ENCODE measurements around the gene RAB4A.

- TF ChIP-seq USF1 (IDR thresholded peaks at IDR 0.05) (no peak), FOXM1 (IDR thresholded peaks at IDR 0.05; ENCODE audit: borderline replicate concordance, low read depth) (no peak), CREB1 (IDR thresholded peaks at IDR 0.05; ENCODE audit: low read depth) (no peak), TAF1 (IDR thresholded peaks at IDR 0.05; ENCODE audit: low read depth) (no peak), EP300 (IDR thresholded peaks at IDR 0.05; ENCODE audit: borderline replicate concordance) (no peak), TEAD4 (IDR thresholded peaks at IDR 0.05) (no peak), MAX (IDR thresholded peaks at IDR 0.05) (no peak), NFIC (IDR thresholded peaks at IDR 0.05) (no peak)
Measured at GRCh38 chr1:229309074-229309473, 38.2 kb downstream of the RAB4A start.
